ENCODE data around the gene EFCAB5.

DNA sequence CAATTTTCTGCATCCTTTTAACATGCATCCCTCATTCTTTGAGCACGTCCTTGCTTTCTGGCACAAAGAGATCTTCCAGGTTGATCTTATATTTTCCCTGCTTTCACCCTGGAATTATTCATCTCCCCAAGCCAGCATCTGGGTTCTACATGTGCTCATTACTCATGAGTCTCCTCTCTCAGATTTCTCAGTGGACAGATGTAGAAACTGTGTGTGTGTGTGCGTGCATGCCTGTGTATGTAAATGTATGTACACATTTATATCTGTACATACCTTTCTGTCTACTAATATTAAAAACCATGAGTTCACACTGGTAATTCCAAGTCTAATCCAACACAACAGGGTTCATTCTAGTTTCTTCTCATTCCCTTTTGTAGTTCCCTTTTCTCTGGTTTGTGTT is 133.3 kb downstream of the EFCAB5 start:
- TF ChIP-seq, protein P1, sequence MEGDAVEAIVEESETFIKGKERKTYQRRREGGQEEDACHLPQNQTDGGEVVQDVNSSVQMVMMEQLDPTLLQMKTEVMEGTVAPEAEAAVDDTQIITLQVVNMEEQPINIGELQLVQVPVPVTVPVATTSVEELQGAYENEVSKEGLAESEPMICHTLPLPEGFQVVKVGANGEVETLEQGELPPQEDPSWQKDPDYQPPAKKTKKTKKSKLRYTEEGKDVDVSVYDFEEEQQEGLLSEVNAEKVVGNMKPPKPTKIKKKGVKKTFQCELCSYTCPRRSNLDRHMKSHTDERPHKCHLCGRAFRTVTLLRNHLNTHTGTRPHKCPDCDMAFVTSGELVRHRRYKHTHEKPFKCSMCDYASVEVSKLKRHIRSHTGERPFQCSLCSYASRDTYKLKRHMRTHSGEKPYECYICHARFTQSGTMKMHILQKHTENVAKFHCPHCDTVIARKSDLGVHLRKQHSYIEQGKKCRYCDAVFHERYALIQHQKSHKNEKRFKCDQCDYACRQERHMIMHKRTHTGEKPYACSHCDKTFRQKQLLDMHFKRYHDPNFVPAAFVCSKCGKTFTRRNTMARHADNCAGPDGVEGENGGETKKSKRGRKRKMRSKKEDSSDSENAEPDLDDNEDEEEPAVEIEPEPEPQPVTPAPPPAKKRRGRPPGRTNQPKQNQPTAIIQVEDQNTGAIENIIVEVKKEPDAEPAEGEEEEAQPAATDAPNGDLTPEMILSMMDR (IDR thresholded peaks at IDR 0.05; ENCODE audit: low read depth, low read length): no peak
- no peak for TF ChIP-seq POLR2A (IDR thresholded peaks at IDR 0.05; ENCODE audit: extremely low read depth, insufficient read length)
- no peak for TF ChIP-seq MYC (IDR thresholded peaks at IDR 0.05; ENCODE audit: low read depth, low read length)
- TF ChIP-seq, protein P2, sequence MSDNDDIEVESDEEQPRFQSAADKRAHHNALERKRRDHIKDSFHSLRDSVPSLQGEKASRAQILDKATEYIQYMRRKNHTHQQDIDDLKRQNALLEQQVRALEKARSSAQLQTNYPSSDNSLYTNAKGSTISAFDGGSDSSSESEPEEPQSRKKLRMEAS (IDR thresholded peaks at IDR 0.05; ENCODE audit: low read depth, low read length): no peak

All from NB4 (cell line).